HepG2 (cell line): ENCODE measurements around the gene AP4S1. TPM values are rescaled to one million over a fixed set of nuclear protein-coding genes. Genes with fewer than 3 reads are reported as not detected.

ENCODE experiments used
- ATAC-seq: fragments of 200-7000 bp; cut with Tn5 transposase; 3 replicates; pipeline ENCODE4 v1.9.1; 2020; ENCODE audit warnings: mild to moderate bottlenecking, moderate library complexity
- BruUV-seq: library from RNA; stranded (reverse); fragments of 400-500 nt; replicated peaks from 2 replicates; lab custom pipeline; 2021; lab: Mats Ljungman, UMichigan
- CTCF ChIA-PET: fragments of 300-600 bp; formaldehyde crosslinking; extraction: SDS; loops from one replicate; lab custom pipeline; 2021; ENCODE audit warnings: low total read pairs, inconsistent platforms, low intra/inter-chr PET ratio; lab: Yijun Ruan, JAX
- POLR2A ChIA-PET: fragments of 350-600 bp; sonication (Branson Sonifier 250); formaldehyde crosslinking; loops from one replicate; lab custom pipeline; 2020; ENCODE audit warnings: antibody characterized with exemption, inconsistent platforms; lab: Yijun Ruan, JAX
- DNase-seq: peaks from one replicate; pipeline ENCODE4 v3.0.0-alpha.2; 2015; ENCODE audit warnings: low spot score
- FAIRE-seq: peaks from 3 replicates; lab custom pipeline; 2011; peaks lifted over from hg19 to GRCh38; lab: Jason Lieb, UNC
- H2AFZ ChIP-seq: one replicate; pipeline ENCODE4 v1.6.1; 2011; ENCODE audit warnings: low read length, inconsistent platforms
- H3K27ac ChIP-seq: fragments of 300-600 bp; 3 replicates; pipeline ENCODE4 v1.8.0; 2011; ENCODE audit warnings: mixed run types, mild to moderate bottlenecking, mixed read lengths, low read length, inconsistent platforms; ENCODE audit not compliant: insufficient read depth; ENCODE audit errors: extremely low read length
- H3K27me3 ChIP-seq, 2 experiments: fragments of 200-600 bp in 1 of 2; 2 replicates in 1 of 2; 3 replicates in 1 of 2; pipeline versions ENCODE4 v1.6.0 to v1.8.0; 2011; ENCODE audit warnings: low read length in 2 of 2, mild to moderate bottlenecking in 2 of 2, moderate library complexity in 2 of 2, inconsistent platforms in 1 of 2; ENCODE audit not compliant: insufficient read depth in 2 of 2, control insufficient read depth in 1 of 2
- H3K36me3 ChIP-seq, 2 experiments: fragments of 200-600 bp in 1 of 2; replicated peaks in 1 of 2; 2 replicates in 1 of 2; 3 replicates in 1 of 2; pipeline versions ENCODE4 v1.5.1 to v1.8.0; 2011; ENCODE audit warnings: low read length in 2 of 2, inconsistent platforms in 1 of 2; ENCODE audit not compliant: insufficient read depth in 2 of 2, control insufficient read depth in 1 of 2
- H3K4me1 ChIP-seq: 2 replicates; pipeline ENCODE4 v1.5.1; 2012; ENCODE audit warnings: low read length, inconsistent platforms; ENCODE audit not compliant: insufficient read depth
- H3K4me2 ChIP-seq: 2 replicates; pipeline ENCODE4 v1.6.0; 2011; ENCODE audit warnings: low read depth, low read length, inconsistent platforms
- H3K4me3 ChIP-seq, 3 experiments: fragments of 200-600 bp in 1 of 3; sonication (generic), shearing (Covaris generic) in 1 of 3; replicated peaks in 1 of 3; 2 replicates each; pipeline ENCODE4 v1.5.1; 2011 to 2016; ENCODE audit warnings: low read length in 3 of 3, inconsistent platforms in 2 of 3, low read depth in 2 of 3, mild to moderate bottlenecking in 2 of 3, control low read depth in 1 of 3, mixed read lengths in 1 of 3; ENCODE audit not compliant: insufficient read depth in 1 of 3
- H3K79me2 ChIP-seq: one replicate; pipeline ENCODE4 v1.6.1; 2011; ENCODE audit warnings: low read length, inconsistent platforms; ENCODE audit not compliant: insufficient read depth
- H3K9ac ChIP-seq: 2 replicates; pipeline ENCODE4 v1.6.0; 2011; ENCODE audit warnings: mild to moderate bottlenecking, low read depth, low read length, inconsistent platforms; ENCODE audit not compliant: insufficient read depth
- H3K9me3 ChIP-seq: 2 replicates; pipeline ENCODE4 v1.5.1; 2012; ENCODE audit warnings: mild to moderate bottlenecking, low read length
- H4K20me1 ChIP-seq: 2 replicates; pipeline ENCODE4 v1.6.0; 2011; ENCODE audit warnings: inconsistent platforms, mild to moderate bottlenecking, low read length, moderate library complexity; ENCODE audit not compliant: insufficient read depth
- FOXA3 ChIP-seq: IDR thresholded peaks from 2 replicates; pipeline ENCODE4 v1.6.1; 2016; ENCODE audit warnings: missing genetic modification reagents, missing compliant biosample characterization
- JUNB ChIP-seq: sonication (generic); formaldehyde crosslinking; IDR thresholded peaks from 2 replicates; pipeline ENCODE4 v1.8.0; 2022; ENCODE audit warnings: missing genetic modification reagents, mild to moderate bottlenecking, borderline replicate concordance
- RBM22 ChIP-seq: fragments of 200-400 bp; formaldehyde crosslinking; optimal IDR thresholded peaks from 2 replicates; pipeline ENCODE3; 2017; ENCODE audit warnings: mild to moderate bottlenecking, low read length, moderate library complexity
- REPIN1 ChIP-seq: sonication (generic); formaldehyde crosslinking; IDR thresholded peaks from 2 replicates; pipeline ENCODE4 v1.8.0; 2022; ENCODE audit warnings: missing genetic modification reagents, low read depth, mild to moderate bottlenecking, borderline replicate concordance
- THYN1 ChIP-seq: sonication (generic); formaldehyde crosslinking; IDR thresholded peaks from 2 replicates; pipeline ENCODE4 v1.8.1; 2023; ENCODE audit warnings: low read depth, mild to moderate bottlenecking, moderate library complexity, missing genetic modification reagents, borderline replicate concordance
- ZFP41 ChIP-seq: sonication (generic); formaldehyde crosslinking; IDR thresholded peaks from 2 replicates; pipeline ENCODE4 v1.4.0; 2020; ENCODE audit warnings: mild to moderate bottlenecking, missing genetic modification reagents, borderline replicate concordance
- ZNF12 ChIP-seq: sonication (generic); formaldehyde crosslinking; IDR thresholded peaks from 2 replicates; pipeline ENCODE4 v1.5.0; 2020; ENCODE audit warnings: missing genetic modification reagents
- ZNF331 ChIP-seq: sonication (generic); formaldehyde crosslinking; IDR thresholded peaks from 2 replicates; pipeline ENCODE4 v1.4.0; 2020; ENCODE audit warnings: missing genetic modification reagents
- WGBS: methylation state at CpG from one replicate; pipeline ENCODE4 v1.1.6; 2017; ENCODE audit warnings: low lambda C conversion rate; 5-methylcytosine and 5-hydroxymethylcytosine counted together
- in situ Hi-C: cut with HindIII; loops from 2 replicates; pipeline ENCODE4 v1.10.0; 2017; ENCODE audit warnings: low pct_unique_long_range_greater_than_20kb; ENCODE audit not compliant: extremely low pct_ligation_motif_present
- intact Hi-C: fragments of 100-400 bp; cut with micrococcal nuclease; formaldehyde crosslinking; loops from one replicate; pipeline ENCODE4 v1.10.0; 2022; ENCODE audit not compliant: unreplicated experiment
- polyA plus RNA-seq, 8 experiments: library from polyadenylated mRNA; depleted of rRNA in 3 of 8; stranded (reverse) in 7 of 8; unstranded in 1 of 8; fragments of >200 nt; fragmentation: Illumina TruSeq in 4 of 8; extraction: Trizol in 4 of 8; gene quantifications; 2 replicates each; pipeline versions ENCODE4 v1.2.1 to v1.2.3, GENCODE V29; 2011 to 2016; ENCODE audit warnings: low read depth in 4 of 8, missing spikeins in 1 of 8, mixed read lengths in 1 of 8; ENCODE audit not compliant: insufficient read depth in 1 of 8
- total RNA-seq, 5 experiments: library from RNA; depleted of rRNA; stranded (reverse); fragments of >200 nt; fragmentation: Illumina TruSeq; extraction: Trizol; gene quantifications; 2 replicates each; pipeline ENCODE4 v1.2.3, GENCODE V29; 2016; ENCODE audit warnings: low read depth in 1 of 5

Gene AP4S1
- total and polyA plus RNA-seq, 2 of the 13 experiments (the other 11 are each of a cell fraction or from before 2014, with no cell fraction given): 3.9 to 21.1 TPM

- intact Hi-C loops (no loop called here), in situ Hi-C loops (no loop called here)
- H3K9ac ChIP-seq: no peak overlapping the region
- no peak overlapping the region for H3K27ac ChIP-seq
- no TSS peak for BruUV-seq
- no peak overlapping the region for H3K4me2 ChIP-seq
- CTCF ChIA-PET: no interaction called here
- POLR2A ChIA-PET: interaction anchor here (1.0 kb wide), 1 partner anchor 29 kb away, joined by 3 read pairs; the partner anchor contains the start of gene STRN3
- peaks cover 18% of the 10 kb centered on the region for H3K9me3 ChIP-seq
- 95% methylated on average over 4 of the region's 4 CpGs for WGBS
- TF ChIP-seq REPIN1 (CRISPR knock-in tag) (no peak), ZNF12 (no peak), JUNB (CRISPR knock-in tag) (no peak), ZNF331 (CRISPR knock-in tag) (no peak), ZFP41 (CRISPR knock-in tag) (0 out of 2 replicates have a peak, but pooled peaks have one; percentile 1), FOXA3 (CRISPR knock-in tag) (no peak), THYN1 (0 out of 2 replicates have a peak, but pooled peaks have one; percentile 25), RBM22 (peak; percentile 11)
- H3K4me1 ChIP-seq: peaks cover 15% of the 10 kb centered on the region
- ATAC-seq: peak; percentile 11
- peaks cover 60% of the 10 kb centered on the region for H4K20me1 ChIP-seq
- no peaks in the 10 kb centered on the region for H3K27me3 ChIP-seq
- H2AFZ ChIP-seq: no peak overlapping the region
- peaks cover 98% of the 10 kb centered on the region for H3K79me2 ChIP-seq
- H3K36me3 ChIP-seq: peaks cover 19 to 51% of the 10 kb centered on the region in 2 experiments
- H3K4me3 ChIP-seq: no peak overlapping the region
- no peak for FAIRE-seq
- no peak for DNase-seq
Observed at GRCh38 chr14:30996892-30997659, 28.4 kb upstream of the AP4S1 start.
